Stimulated activated CD4-positive, alpha-beta T cell treated with anti-CD3 and anti-CD28 coated beads, TNF-alpha, amount 100 ng/mL, for 1 hour (primary cell): ENCODE data around the gene CIDEC.

ENCODE experiments used
- DNase-seq, 3 donors: peaks; one replicate each; pipeline ENCODE4 v3.0.0-alpha.2; 2020; ENCODE audit warnings: low read depth in 3 of 3, low spot score in 1 of 3

The CIDEC gene

GRCh38 chr3:9879830-9880549 lies at the start of gene CIDEC:
CIDEC (minus strand) TSS chr3:9880253; CDS start chr3:9878486, 1,767 bp downstream.
- no peak for DNase-seq

GRCh38 chr3:9928158-9928557 lies 48.1 kb upstream of the CIDEC start:
- no peak for DNase-seq

GRCh38 chr3:9918261-9919038 lies 38.4 kb upstream of the CIDEC start:
- no peak for DNase-seq

- no peak for DNase-seq
Measured at GRCh38 chr3:9917820-9918219, 37.8 kb upstream of the CIDEC start.

- peak in 1 of 3 donors; percentile 21 for DNase-seq
Measured at GRCh38 chr3:9916734-9917680, 37.0 kb upstream of the CIDEC start, which contains the start of gene IL17RC. IL17RC (plus strand) TSS chr3:9917098; CDS start chr3:9917316, 218 bp downstream.

GRCh38 chr3:9916346-9916733 lies 36.3 kb upstream of the CIDEC start:
- DNase-seq, result no peak

GRCh38 chr3:9915254-9916141 lies 35.4 kb upstream of the CIDEC start:
- DNase-seq, result peak in 1 of 3 donors; percentile 23

GRCh38 chr3:9914559-9915253 lies 34.7 kb upstream of the CIDEC start:
- DNase-seq, result no peak

- DNase-seq, result no peak
Measured at GRCh38 chr3:9914011-9914410, 34.0 kb upstream of the CIDEC start.

- no peak for DNase-seq
Measured at GRCh38 chr3:9913601-9914000, 33.5 kb upstream of the CIDEC start.

GRCh38 chr3:9912294-9912935 lies 32.4 kb upstream of the CIDEC start:
- no peak for DNase-seq

- no peak for DNase-seq
Measured at GRCh38 chr3:9911863-9912262, 31.8 kb upstream of the CIDEC start.

- DNase-seq, result no peak
Measured at GRCh38 chr3:9909221-9910013, 29.4 kb upstream of the CIDEC start.

- DNase-seq, result no peak
Measured at GRCh38 chr3:9908286-9908685, 28.2 kb upstream of the CIDEC start.

- no peak for DNase-seq
Measured at GRCh38 chr3:9906480-9906879, 26.4 kb upstream of the CIDEC start.

- DNase-seq, result no peak
Measured at GRCh38 chr3:9903904-9904303, 23.9 kb upstream of the CIDEC start.

GRCh38 chr3:9903238-9903624 lies 23.2 kb upstream of the CIDEC start:
- no peak for DNase-seq
